ENCODE data around the gene FXYD2.

Gene FXYD2

GRCh38 chr11:117834838-117835443, 10.4 kb upstream of the FXYD2 start:
- DNase-seq: no peak

GRCh38 chr11:117834068-117834810, 9.7 kb upstream of the FXYD2 start:
- DNase-seq: no peak

GRCh38 chr11:117833401-117833891, 8.9 kb upstream of the FXYD2 start:
- DNase-seq: peak; percentile 79

GRCh38 chr11:117832511-117832910, 8.0 kb upstream of the FXYD2 start:
- no peak for DNase-seq

GRCh38 chr11:117831661-117832415, 7.3 kb upstream of the FXYD2 start:
- DNase-seq: no peak

GRCh38 chr11:117830674-117831351, 6.3 kb upstream of the FXYD2 start:
- DNase-seq: no peak

- no peak for DNase-seq
These were observed 5.5 kb upstream of the FXYD2 start for GRCh38 chr11:117830072-117830471.

GRCh38 chr11:117829369-117829725, 4.8 kb upstream of the FXYD2 start:
- no peak for DNase-seq

GRCh38 chr11:117828611-117829368, 4.2 kb upstream of the FXYD2 start:
- DNase-seq: no peak

GRCh38 chr11:117827521-117828511, 3.3 kb upstream of the FXYD2 start:
- no peak for DNase-seq

- DNase-seq: no peak
These were observed 2.3 kb upstream of the FXYD2 start for GRCh38 chr11:117826832-117827231.

GRCh38 chr11:117826190-117826570, 1.6 kb upstream of the FXYD2 start:
- DNase-seq: no peak

GRCh38 chr11:117825538-117826189, 1.1 kb upstream of the FXYD2 start:
- no peak for DNase-seq

GRCh38 chr11:117823946-117824420, 561 bp downstream of the FXYD2 start:
- DNase-seq: no peak

GRCh38 chr11:117823294-117823945, 1.1 kb downstream of the FXYD2 start:
- DNase-seq: no peak

- no peak for DNase-seq
These were observed 2.2 kb downstream of the FXYD2 start for GRCh38 chr11:117822074-117823033.

GRCh38 chr11:117821431-117821830, 3.1 kb downstream of the FXYD2 start:
- no peak for DNase-seq

- no peak for DNase-seq
These were observed 4.0 kb downstream of the FXYD2 start for GRCh38 chr11:117820516-117820915.

GRCh38 chr11:117820071-117820470, 4.5 kb downstream of the FXYD2 start:
- no peak for DNase-seq
